ENCODE measurements around the gene ESAM.

ESAM gene

GRCh38 chr11:124751741-124752470 is 10.2 kb downstream of the ESAM start, which contains the start of gene VSIG2:
TSS of gene VSIG2 (minus strand) at chr11:124752255. CDS start at chr11:124752137, 118 bp downstream.
- no peak for DNase-seq

GRCh38 chr11:124751391-124751740 is 10.7 kb downstream of the ESAM start:
- DNase-seq, result no peak

GRCh38 chr11:124749912-124750311 is 12.2 kb downstream of the ESAM start:
- no peak for DNase-seq

GRCh38 chr11:124748481-124749343 is 13.4 kb downstream of the ESAM start:
- no peak for DNase-seq

- DNase-seq, result no peak
These were observed 14.0 kb downstream of the ESAM start for GRCh38 chr11:124748100-124748418.

GRCh38 chr11:124747406-124748099 is 14.5 kb downstream of the ESAM start:
- no peak for DNase-seq

DNA sequence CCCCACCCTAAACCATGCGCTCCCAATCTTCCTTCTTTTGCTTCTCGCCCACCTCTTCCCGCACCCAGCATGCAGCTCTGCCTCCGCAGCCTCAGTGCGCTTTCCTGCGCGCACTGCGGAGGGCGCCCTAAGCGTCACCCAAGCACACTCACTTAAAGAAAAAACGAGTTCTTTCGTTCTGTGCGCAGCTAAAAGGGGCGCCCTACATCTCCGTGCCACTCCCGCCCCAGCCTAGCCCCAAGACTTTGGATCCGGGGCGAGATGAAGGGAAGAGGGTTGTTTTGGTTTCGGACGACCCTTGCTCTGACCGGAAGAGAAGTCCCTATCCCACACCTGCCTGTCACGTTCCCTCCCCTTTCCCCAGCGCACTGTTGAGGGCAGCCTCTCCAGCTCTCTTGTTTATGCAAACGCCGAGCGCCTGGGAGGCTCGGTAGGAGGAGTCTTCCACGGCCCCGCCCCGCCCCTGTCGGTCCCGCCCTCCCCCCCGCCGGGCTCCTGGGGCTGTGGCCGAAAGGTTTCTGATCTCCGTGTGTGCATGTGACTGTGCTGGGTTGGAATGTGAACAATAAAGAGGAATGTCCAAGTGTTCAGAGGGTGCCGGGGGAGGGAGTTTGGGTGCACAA is 15.4 kb downstream of the ESAM start:
- peak; percentile 87 for DNase-seq

DNA sequence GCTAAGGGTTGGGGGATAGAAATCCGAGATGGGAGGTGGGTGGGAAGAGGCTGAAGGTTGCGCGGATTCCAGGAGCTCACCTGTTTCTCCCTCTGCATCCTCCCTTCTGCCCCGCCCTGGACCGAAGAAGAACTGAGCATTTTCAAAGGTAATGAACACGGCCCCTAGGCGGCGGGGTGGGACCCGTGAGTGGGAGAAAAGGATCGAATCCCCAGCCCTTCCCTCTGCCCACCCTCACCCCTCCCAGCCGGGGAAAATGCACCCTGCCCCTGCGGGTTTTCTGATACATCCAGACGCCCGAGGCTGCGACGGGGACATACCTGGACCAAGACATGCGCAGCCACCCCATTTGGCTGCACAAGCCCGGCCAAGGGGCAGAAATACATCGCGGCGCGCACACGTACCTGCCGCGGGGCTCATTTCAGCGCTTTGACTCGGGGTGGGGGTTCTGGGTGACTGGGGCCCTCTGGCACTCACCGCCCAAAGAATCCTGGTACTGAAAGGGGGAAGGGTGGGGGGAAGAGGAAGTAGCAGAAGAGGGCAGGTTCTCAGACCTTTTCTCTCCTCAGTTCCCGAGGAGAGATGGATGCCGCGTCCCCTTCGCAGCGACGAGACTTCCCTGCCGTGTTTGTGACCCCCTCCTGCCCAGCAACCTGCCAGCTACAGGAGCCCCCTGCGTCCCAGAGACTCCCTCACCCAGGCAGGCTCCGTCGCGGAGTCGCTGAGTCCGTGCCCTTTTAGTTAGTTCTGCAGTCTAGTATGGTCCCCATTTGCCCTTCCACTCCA is 16.1 kb downstream of the ESAM start:
- peak; percentile 26 for DNase-seq

DNA sequence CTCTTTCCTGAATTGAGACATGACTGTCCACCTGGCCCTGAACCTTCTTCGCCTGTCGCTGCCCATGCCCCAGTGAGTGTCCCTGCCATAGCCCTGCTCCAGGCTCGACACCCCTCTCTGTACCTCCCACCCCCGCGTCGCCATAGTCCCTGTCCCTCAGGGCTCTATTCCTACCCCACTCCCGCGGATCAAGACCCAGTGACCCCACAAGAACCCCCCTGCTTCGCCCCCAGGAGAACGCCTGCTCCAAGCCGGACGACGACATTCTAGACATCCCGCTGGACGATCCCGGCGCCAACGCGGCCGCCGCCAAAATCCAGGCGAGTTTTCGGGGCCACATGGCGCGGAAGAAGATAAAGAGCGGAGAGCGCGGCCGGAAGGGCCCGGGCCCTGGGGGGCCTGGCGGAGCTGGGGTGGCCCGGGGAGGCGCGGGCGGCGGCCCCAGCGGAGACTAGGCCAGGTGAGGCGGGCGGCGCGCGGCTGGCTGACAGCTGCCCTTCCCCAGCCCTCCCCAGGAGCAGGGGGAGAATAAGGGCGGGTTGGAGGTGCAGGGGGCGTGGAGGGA is 16.7 kb downstream of the ESAM start:
- no peak for DNase-seq

- DNase-seq, result no peak
These were observed 19.0 kb downstream of the ESAM start for GRCh38 chr11:124743050-124743449.

- no peak for DNase-seq
These were observed 19.5 kb downstream of the ESAM start for GRCh38 chr11:124742555-124742954.

DNA sequence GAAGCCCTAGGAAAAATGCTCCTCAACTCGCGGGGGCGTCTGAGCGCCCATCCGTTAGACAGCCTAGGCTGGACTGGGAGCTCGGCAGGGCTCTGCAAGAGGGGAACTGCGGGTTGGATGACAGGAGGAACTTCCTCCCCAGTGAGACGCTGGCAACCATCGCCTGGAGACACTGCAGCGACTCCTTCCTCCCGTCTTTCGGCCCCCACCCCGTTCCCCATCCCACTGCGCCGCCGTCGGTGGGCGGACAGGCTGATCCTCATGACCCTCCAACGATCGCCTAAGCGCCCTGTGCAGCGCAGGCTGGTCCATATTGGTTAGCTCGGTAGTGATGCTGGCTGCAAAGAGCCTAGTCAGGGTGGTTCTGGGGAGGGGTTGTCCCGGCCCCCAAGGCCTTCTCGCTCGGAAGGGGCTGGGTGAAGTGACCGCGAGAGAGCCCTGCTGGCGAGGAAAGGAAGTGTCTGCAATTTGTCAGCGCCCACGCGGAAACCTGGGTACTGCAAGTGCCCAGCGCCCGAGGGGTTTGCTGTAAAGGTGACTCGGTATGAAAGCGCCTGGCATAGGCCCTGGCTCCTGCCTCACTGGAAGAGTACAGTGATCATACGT is 21.7 kb downstream of the ESAM start:
- peak; percentile 43 for DNase-seq

DNA sequence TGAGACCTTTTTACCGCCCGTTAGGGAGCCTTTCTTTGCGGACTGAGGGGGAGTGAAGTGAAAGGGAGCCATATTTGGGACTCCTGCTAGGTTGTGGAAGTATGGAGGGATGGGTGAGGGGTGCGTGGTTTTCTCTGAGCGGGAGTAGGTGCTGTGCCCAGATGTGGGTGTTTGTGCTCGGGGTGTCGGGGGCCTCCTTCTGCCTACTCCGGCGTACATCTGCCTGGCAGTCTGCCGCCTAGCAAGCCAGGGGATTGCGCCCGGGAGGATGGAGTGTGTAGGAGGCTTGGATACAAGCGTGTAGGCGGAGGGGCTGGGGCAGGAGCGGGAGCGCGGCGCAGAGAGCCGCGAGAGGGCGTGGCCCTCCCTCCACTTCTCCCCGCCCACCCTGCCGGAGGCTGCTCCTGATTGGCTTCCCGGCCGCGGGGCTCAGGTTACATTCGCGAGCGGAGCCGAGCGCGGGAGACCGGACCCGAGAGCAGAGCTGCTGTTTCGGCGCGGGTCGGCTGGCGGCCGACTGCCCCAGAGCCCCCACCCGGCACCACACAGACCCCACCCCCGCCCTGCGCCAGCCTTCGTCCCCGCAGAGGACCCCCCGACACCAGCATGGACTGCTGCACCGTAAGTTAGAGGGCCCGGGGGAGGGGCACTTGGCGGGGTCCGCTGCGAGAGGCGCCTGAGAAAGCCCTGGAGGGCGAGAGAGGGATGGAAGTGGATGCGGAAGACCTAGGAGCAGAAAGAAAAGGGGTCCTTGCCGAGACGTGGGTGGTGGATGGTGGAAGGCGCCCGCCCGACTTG is 22.4 kb downstream of the ESAM start, which contains the start of gene NRGN:
Gene NRGN, plus strand, starts transcription at position 464 of the 798 bp plus-strand sequence. Its CDS starts 143 bp downstream, at position 607.
- DNase-seq, result peak; percentile 97

GRCh38 chr11:124738713-124739478 is 23.2 kb downstream of the ESAM start:
- no peak for DNase-seq

DNA sequence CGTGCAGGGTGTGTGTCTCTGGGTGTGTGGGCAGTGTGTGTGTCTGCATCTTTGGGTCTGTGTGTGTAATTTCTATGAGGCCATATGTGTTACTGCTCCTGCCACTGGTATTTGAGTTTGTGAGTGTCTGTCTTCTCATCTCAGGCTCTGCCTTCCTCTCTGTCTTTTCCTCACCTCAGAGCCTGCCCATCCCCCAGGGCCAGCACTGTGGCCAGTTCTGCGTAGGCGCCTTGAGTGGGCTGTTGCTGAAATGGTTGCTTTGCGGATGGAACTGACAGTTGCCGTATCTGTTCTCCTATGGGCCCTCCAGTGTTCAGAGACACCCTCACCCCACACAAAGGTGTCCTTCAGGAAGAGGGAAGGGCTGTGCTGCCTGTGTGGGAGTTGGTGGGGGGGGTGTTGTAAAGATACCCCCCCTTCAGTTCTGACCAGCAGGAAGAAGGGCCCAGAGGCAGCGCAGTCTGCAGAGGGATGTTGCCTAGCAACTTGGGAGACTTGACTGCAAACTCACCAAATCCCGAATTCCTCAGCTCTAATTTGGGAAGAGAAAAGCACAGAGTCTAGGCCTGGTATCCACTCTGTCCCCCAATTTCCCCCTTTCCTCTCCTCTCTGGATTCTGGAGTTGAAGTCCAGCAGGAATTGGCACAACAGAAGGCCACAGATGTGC is 24.3 kb downstream of the ESAM start:
- no peak for DNase-seq

DNA sequence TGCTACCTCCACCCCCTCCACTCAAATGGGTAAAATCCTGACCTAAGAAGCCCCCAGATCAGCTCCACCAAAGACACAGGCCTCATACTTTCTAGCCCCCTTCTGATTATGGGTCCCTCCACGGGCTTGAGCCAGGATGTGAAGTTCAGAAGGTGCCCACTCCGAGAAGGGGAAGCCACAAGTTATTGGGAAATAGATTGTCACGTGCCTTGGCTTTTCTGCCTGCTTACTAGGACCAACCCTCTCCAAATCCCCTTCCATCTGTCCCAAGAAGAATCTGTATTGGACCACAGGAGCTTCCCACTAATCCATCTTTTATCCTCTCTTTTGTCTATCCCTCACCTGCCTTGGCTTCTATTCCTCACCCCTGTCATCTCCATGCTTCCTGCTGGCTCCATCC is 25.4 kb downstream of the ESAM start:
- no peak for DNase-seq

DNA sequence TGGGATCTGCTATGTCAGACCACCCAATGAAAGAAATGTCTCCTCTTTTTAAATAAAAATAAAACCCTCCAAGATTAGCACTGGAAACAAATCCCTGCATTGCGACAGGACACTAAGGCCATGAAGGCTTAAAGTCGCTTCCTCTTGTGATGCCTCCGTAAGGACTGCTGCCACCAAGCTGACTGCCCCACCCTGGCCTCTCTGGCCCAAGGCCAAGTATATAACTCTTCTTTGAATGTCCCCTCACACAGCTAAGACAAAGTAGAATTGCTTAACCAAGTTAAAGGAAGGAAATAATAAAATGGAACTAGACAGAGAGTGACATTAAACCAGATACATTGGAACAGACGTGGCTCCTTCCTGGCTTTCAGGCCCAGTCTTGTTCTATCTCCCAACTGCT is 29.9 kb downstream of the ESAM start:
- no peak for DNase-seq

DNA sequence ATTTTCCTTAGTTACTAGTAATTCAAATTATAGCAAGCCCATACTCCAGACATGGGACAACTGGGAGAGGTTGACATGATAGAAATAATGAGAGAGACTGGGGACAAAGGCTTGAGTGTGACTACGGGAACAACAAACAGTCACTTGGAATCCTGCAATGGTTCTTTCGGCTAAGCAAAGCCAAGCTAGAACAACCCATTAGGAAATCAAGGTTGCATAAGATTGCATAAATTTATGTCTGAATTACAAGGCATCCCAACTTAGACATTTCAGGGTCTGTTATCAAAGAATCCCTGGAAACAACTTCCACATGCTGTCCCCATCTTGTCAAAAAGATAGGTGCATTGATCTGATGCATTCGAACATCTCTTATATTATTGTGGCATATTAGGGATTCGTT is 32.5 kb downstream of the ESAM start:
- no peak for DNase-seq

GRCh38 chr11:124728134-124728533 is 34.0 kb downstream of the ESAM start:
- DNase-seq, result no peak
